NCI-H2196 (cell line): ENCODE data around the gene AFF2.

Source experiments
- DNase-seq: peaks from one replicate; lab custom pipeline; 2025; ENCODE audit not compliant: unreplicated experiment; lab: John Stamatoyannopoulos, UW

AFF2 gene

GRCh38 chrX:148535639-148536038, 35.2 kb downstream of the AFF2 start:
- no peak for DNase-seq

- no peak for DNase-seq
Observed at GRCh38 chrX:148536961-148537360, 36.5 kb downstream of the AFF2 start.

GRCh38 chrX:148537556-148538182, 37.3 kb downstream of the AFF2 start:
- no peak for DNase-seq

GRCh38 chrX:148538582-148538981, 38.2 kb downstream of the AFF2 start:
- DNase-seq, result no peak

GRCh38 chrX:148540114-148540513, 39.7 kb downstream of the AFF2 start:
- DNase-seq, result no peak

- DNase-seq, result no peak
Observed at GRCh38 chrX:148540671-148541583, 40.5 kb downstream of the AFF2 start.

- DNase-seq, result no peak
Observed at GRCh38 chrX:148541584-148541940, 41.1 kb downstream of the AFF2 start.

- DNase-seq, result no peak
Observed at GRCh38 chrX:148542481-148543255, 42.3 kb downstream of the AFF2 start.

- no peak for DNase-seq
Observed at GRCh38 chrX:148552775-148553174, 52.4 kb downstream of the AFF2 start.

GRCh38 chrX:148555101-148555500, 54.7 kb downstream of the AFF2 start:
- DNase-seq, result no peak

- no peak for DNase-seq
Observed at GRCh38 chrX:148555571-148556243, 55.3 kb downstream of the AFF2 start.

- no peak for DNase-seq
Observed at GRCh38 chrX:148556498-148556897, 56.1 kb downstream of the AFF2 start.

GRCh38 chrX:148562846-148563245, 62.4 kb downstream of the AFF2 start:
- no peak for DNase-seq

GRCh38 chrX:148567229-148567628, 66.8 kb downstream of the AFF2 start:
- DNase-seq, result no peak

GRCh38 chrX:148567779-148568178, 67.4 kb downstream of the AFF2 start:
- DNase-seq, result no peak

- no peak for DNase-seq
Observed at GRCh38 chrX:148568763-148569162, 68.3 kb downstream of the AFF2 start.

- DNase-seq, result no peak
Observed at GRCh38 chrX:148572337-148572736, 71.9 kb downstream of the AFF2 start.

- no peak for DNase-seq
Observed at GRCh38 chrX:148573119-148573518, 72.7 kb downstream of the AFF2 start.

GRCh38 chrX:148574237-148574973, 74.0 kb downstream of the AFF2 start:
- no peak for DNase-seq

- DNase-seq, result no peak
Observed at GRCh38 chrX:148576396-148576795, 76.0 kb downstream of the AFF2 start.

GRCh38 chrX:148577741-148578140, 77.3 kb downstream of the AFF2 start:
- DNase-seq, result no peak
